ENCODE data around the gene SIPA1L3.

Gene SIPA1L3

DNA sequence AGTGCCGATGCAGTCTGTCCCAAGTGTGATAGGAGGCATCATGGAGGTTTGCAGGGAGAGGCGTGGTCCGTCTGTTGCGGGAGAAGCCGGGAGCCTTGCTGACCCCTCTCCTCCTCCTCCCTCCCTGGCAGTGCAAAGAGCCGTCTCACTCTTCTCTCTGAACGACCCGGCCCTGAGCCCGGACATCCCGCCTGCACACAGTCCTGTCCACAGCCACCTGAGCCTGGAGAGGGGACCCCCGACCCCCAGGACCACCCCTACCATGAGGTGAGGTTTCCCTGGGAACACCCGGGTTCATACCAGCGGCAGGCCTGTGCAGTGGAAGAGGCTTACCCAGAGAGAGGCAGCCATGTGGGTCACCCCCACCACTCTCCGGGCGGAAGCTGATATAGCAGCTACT lies 294.7 kb downstream of the SIPA1L3 start:
- no peak for DNase-seq

DNA sequence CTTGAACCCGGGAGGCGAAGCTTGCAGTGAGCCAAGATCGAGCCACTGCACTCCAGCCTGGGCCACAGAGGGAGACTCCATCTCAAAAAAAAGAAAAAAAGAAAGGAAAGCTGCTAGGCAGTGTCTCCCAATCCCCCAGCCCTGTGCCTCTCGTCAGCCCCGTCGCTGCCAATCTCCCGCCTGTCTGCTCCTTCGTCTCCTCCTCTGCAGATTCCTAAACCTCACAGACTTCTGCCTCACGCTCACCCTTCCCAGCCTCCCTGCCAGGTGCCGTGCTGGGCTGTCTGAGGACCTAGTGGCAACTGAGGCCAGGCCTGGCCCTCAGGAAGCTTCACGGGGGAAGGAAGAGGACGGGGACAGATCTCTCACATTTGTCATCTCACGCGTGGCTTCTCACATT lies 295.5 kb downstream of the SIPA1L3 start:
- DNase-seq: no peak

DNA sequence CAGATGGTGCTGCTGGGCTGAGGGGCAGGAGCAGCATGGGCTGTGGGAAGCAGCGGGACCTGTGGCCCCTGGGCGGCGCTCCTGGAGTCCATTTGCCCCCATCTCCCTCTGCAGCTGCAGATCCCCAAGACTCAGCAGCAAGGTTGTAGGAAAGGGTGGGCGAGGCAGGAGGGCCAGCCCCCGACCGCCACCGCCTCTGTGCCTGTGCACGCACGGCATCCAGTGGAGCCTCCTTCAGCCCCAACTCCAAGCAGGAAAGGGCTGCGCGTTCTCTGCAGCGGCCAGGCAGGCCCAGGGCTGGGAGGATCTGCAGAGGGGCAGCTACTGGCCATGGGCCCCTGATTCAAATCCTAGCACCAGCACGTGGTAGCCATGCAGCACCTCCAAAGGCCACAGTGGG lies 296.2 kb downstream of the SIPA1L3 start:
- DNase-seq: no peak

DNA sequence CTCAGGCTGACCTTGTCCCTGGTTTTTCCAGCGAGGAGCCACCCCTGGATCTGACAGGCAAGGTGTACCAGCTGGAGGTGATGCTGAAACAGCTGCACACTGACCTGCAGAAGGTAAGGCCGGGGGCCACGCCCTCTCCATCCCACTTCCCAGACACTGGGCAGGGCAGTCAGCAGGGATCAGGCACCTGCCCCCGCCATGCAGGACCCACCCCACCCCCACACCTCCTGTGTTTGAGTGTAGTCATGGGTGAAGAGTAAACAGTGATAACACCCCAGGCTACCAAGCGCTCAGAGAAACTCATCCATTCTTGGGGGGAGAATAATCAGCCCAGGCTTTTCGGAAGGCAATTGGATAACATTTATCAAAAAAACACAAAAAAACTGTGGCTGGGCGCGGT lies 297.1 kb downstream of the SIPA1L3 start:
- DNase-seq: no peak

DNA sequence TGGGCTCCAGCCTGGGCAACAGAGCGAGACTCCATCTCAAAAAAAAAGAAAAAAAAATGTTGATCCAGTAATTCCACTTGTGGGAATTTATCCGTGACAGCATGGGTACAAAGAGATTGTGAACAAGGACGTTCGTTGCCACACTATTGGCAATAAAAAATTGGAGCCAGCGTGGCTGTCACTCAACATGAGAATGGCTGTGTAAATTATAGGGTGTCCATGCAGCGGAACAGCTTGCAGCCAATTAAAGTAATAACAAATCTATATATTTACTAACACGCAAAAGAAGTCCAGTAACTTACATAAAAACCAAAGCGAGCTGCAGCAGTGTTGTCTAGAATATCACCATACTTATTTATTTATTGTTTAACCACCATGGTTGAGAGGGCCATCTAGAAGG lies 297.7 kb downstream of the SIPA1L3 start:
- DNase-seq: no peak

DNA sequence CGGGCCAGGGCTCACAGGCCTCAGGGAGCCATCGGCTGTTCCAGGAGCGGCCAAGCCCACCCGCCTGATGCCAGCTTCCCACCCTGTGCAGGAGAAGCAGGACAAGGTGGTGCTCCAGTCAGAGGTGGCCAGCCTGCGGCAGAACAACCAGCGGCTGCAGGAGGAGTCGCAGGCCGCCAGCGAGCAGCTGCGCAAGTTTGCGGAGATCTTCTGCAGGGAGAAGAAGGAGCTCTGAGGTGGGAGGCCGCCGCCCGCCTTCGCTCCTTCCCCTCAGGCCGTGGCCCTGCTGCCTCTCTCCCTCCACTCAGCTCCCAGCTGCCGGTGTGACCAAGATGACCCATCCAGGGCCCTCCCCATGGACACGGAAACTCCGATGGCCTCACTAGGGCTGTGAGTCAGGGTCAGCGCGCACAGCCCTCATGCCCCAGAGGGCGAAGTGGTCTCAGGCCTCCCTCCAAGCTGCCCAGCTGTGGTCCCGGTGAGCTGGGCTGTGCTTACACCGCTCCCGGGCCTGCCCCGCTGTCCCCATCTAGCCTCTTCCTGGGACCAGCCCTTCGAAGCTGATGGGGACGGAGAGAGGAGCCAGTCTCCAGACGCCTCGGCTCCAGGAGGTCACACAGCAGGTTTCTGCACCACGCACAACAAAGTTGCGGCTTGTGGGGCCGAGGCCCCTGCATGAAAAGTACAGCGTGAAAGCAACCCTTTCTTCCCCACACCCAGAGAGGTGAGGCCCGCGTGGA lies 299.2 kb downstream of the SIPA1L3 start:
- DNase-seq: no peak

DNA sequence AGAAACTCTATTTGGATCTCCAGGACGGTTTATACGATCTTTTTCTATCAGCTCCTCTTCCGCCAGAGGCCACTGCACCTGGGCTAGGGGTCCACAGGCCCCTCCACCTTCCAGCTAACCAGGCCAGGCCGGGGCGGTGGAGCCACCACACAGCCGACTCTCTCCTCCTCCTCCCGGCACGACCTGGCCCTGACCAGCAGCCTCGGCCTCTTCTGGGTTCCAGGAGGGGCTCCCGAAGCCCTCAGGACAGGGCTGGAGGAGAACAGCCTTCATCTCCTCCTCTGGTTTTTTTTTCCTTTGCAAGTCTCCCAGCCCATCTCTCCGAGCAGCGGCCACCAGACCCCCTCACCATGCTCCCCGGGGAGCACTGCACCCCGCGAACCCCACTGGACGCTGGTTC lies 299.9 kb downstream of the SIPA1L3 start:
- DNase-seq: no peak

DNA sequence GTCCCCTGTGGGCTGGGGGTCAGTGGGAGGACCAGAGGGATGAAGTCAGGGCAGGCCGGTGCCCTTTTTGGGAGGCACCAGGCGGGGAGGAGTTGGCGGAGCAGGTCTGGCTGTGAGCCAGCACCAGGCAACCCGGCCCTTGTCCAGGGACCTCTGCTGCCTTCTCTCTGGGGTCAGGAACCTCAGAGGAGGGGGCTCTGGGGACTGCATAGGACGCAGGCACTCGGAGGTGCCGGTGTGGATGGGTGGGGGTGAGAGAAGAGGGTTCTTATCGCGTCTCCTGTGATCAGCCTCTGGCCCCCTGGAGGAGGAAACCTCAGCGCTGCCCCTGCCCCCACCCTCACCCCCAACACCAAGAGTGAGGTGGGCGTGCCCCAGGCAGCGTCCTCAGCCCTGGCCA lies 300.5 kb downstream of the SIPA1L3 start:
- no peak for DNase-seq

DNA sequence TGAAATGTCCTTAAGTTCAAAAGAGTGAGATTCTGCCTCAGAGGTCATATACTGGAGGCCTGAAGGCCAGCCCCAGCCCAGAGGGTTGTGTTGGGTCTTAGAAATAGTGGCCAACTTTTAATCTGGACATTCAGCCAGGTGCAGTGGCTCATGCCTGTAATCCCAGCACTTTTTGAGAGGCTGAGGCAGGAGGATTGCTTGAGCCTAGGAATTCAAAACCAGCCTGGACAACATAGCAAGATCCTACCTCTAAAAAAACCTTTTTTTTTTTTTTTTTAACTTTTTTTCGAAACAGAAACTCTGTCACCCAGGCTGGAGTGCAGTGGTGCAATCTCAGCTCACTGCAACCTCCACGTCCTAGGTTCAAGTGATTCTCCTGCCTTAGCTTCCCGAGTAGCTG lies 301.6 kb downstream of the SIPA1L3 start:
- no peak for DNase-seq

DNA sequence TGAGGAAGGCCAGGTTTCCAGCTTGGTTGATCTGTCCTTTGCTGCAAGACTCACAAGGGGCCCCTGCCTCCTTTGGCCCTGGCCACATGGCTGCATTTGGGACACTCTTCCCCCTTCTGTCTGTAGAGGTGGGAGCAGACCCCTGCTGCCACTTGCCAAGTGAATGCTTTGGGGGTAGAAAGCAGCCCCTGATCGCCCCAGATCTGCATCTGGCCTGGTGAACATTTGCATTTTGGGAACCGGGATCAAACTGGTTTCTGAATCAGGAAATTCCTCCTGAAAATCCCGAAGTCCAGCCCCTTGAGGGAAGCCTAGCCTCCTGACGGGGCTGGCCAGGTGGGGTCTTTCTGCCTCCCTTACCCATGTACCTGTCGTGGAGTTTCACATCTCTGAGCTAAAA lies 302.1 kb downstream of the SIPA1L3 start:
- DNase-seq: no peak

DNA sequence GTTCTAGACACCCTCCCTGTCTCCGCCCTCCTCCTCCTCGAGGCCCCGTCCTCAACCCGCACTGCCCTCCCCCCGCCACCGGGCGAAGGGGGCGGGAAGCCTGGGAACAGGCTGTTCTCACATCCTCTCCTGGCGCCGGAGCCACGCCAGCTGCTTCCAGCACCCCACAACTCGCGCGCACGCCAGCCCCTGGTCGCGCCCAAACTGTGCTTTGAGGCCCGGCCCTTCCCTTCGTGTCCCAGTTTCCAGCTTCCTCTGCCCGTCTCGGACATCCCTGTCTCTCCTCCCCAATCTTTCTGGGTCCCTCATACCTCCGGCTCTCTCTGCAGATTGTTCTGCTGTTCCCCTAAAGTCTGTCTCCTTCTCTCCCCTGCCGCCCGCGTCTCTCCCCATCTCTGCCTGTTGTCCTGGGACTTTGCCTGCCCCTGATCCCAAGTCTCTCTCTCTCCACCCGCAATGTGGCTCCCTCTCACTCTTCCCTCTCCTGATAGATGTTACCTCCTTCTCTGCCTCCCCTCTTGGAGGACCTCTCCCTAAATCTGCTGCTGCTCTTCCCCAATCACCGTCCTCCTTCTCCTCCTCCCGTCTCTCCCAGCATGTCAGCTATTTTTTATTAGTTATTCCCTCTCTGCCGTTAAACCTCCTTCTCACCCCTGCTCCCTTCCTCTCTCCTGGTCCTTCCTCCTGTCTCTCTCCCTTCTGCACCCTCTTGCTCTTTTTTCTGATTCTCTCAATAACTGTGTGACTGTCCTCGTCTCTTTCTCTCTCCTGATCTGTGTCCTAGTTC lies 302.9 kb downstream of the SIPA1L3 start:
- DNase-seq: no peak

DNA sequence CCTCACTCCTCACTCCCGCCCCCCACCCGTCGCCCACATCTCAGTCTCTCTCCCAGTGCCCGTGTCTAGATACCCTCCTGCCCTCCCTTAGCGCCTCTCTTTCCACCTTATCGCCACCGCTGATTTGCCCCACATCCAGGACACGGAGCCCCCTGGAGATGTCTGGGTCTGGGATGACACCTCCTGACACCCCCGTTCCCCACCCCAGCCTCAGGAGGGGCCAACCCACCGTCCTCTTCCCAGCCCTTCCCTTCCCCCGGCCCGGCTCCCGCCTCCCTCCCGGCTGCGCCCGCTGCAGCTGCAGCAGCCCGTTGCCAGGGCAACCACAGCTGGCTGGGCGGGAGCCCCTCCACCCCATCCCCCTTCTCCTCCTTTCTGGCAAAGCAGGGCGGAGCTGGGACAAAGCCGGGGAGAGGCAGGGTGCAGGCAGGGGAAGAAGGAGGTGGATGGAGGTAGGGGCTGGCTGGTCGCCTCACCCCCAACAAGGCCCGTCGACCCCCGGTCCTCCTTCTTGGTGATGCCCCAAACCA lies 303.5 kb downstream of the SIPA1L3 start:
- DNase-seq: no peak

DNA sequence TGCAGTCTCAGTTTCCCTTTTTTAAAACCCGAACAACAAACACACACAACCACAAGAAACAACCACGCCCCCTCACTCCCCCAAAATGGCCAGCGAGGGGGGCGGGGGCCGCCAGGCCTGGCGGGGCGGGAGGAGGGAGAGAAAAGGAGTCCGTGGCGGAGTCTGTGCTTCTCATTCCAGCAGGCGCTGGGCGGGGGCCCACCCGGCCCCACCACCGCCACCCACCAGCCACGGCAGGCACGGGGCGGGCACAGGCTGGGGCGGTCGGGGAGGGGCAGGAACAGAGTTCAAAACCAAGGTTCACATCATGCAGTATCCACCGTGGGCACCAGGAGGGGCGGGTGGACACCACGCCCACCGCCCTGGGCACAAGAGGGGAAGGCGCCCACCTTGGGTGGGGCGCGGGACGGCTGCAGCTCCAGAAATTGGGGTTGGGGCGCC lies 304.2 kb downstream of the SIPA1L3 start:
- DNase-seq: no peak

DNA sequence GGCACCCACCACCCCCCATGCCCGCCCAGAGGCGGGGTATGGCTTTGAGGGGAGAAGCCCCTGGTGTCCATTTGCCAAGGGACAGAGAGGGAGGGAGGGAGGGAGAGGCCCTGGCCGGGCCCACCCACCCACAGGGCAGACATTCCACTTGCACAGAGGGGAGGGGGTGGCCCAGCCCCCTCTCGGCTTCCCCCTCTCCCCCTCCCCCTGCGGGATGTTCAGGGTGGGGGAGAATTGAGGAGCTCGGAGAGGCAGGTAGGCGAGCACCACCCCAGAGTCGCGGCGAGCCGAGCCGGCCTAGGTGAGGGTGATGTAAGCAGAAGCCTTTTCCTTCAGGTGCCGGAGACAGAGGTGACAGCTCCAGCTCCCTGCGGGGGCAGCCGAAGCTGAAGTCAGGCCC lies 304.8 kb downstream of the SIPA1L3 start:
- DNase-seq: no peak

DNA sequence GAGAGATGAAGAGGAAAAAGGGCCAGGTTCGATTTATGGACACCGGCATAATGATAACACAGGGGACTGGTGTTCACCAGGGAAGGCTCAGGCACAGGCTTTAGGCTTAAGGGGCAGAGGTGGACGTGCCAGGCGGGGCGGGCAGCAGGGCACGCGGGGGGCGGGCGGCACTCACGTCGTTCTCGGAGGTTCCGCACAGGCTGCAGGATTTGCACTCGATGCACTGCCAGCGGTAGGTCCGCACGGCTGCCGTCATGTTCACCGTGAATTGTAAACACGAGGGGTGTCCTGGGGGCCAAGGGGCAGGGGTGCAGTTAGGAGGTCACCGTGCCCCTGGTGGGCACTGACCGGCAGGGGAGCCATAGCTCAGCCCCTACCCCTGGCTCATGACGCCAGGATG lies 306.5 kb downstream of the SIPA1L3 start:
- DNase-seq: no peak

DNA sequence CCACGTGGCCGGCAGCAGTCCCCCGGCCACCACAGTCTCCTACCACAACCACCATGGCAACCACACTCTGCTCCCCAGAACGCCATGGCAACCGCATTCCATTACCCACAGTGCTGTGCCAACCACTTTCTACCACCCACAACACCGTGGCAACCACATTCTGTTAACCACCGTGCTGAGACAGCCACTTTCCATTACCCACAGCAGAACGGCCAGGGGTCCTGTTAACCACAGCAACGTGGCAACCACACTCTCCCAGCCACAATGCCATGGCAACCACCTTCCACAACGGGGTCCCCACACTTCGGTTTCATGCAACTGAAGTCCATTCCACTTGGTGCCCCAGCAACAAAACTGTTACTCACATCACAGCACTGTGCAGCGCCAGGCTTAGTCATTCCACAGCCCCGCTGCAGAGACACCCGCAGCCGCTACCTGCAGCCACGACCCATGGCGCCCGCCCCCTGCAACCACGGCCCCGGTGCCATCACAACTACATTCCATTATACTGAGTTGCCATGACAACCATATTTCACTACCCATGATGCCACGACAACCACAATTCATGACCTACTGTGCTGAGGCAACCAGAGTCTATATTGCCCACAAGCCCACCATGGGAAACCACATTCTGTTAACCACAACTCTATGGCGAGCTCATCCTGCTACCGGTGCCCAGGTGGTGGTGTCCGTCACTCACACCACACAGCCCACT lies 307.1 kb downstream of the SIPA1L3 start:
- peak; percentile 43 to 45 for DNase-seq

DNA sequence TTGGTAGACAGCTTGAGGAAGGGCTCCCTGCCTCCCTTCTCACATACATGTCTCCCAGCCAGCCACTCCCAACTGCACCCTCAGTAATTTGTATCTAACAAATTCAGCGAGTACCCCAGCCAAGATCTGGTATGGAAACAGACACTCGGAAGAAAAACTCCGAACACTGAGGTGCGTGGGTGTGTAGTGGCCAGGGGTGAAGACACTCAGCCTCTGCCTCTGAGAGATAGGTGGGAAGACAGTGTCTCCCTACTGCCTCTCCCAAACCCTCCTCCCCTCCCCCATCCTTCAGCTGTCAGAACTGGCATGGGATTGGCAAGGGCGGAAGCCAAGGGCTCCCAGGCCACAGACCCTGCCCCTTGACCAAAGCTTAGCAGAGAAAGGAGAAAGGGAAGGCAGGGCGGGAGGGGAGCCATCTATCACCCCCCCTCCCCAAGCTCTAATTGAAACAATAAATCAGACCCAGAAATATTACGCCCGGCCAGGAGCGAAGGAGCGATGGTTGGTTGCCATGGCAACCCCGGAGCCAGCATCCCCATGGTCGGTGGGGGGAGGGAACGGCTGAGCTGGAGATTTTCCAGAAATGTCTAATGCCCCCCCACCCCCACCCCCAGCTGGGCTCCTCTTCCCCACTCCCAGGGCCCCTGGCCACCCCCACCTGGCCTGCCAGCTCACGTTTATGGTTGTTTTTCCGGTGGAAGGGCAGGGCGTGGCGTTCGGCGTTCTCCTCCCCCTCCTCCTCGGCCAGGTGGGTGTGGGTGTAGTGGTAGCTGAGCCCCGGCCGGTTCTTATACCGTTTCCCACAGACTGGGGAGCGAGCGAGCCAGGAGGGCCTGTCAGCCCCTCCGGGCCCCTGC lies 310.0 kb downstream of the SIPA1L3 start:
- no peak for DNase-seq

DNA sequence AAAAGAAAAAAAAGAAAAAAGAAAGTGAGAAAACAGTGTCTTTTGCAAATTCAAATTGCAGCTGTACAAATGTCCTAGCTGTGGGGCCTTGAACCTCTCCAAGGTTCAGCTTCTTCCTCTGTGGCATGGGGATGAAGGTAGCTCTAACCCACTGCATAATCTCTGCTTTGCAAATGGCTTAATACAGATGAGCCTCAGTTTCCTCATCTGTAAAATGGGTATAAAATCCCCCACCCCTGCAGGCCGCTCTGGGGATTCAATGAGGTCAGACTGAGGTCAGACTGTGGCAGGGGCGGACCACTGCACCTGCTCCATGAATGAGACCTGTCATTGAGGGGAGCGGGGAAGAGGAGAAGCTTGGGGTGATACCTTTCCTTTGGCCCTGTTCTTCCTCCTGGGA lies 311.2 kb downstream of the SIPA1L3 start:
- no peak for DNase-seq

DNA sequence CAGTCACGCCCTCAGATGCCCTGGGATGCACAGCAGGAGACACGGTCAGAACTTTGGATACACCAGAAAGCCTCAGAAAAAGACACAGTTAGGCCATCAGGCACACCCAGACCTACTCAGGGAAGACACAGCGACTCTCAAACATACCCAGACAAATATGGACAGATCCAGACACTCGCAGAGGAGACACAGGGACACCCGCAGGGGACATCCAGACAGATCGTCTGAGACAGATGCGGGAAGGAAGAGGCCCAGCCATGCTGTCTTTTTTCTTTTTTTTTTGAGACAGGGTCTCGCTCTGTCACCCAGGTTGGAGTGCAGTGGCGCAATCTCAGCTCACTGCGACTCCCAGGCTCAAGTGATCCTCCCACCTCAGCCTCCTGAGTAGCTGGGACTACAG lies 312.2 kb downstream of the SIPA1L3 start:
- DNase-seq: no peak

DNA sequence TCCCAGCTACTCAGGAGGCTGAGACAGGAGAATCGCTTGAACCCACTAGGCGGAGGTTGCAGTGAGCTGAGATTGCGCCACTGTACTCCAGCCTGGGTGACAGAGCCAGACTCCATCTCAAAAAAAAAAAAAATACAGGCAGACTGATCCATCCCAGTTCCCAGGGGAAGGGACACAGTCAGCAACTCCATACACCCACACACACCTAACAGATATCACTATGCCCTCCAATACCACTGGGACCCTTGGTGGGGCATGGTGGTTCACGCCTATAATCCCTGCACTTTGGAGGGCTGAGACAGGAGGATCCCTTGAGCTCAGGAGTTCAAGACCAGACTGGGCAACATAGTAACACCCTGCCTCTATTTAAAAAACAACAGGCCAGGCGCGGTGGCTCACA lies 314.4 kb downstream of the SIPA1L3 start:
- DNase-seq: no peak

DNA sequence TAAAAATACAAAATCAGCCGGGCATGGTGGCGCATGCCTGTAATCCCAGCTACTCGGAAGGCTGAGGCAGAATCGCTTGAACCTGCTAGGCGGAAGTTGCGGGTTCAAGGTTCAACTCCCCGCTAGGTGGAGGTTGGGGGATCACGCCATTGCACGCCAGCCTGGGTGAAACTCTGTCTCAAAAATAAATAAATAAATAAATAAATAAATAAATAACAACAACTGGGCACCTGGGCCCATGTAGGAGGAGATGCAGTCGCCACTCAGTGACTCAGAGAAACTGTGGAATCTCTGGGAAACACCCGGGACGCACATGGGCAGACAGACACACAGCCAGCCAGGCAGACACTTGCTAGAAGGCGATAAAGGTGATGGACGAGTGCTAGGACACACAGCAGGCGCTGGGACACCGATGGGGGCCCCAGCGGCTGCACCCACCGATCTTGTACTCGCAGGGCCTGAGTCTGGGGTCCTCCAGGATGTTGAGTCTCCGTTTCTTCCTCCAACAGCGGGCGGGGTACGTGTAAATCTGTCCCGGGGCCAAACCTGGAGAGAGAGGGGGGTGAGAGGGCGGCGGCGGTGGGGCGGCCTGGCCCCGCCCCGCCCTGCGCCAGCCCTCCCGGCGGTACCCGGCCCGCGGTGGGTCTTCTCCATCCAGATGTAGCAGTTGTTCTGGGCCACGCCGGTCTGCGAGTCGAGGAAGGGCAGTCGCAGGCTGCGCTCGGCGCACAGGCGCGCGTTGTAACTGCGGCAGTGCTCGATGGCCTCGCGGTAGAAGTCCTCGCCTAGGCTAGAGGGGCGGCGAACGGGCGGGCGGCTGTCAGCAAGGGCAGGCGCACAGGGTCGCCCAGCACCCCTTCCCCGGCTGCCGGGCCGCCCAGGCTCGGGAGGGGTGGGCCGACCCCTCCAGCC lies 315.2 kb downstream of the SIPA1L3 start:
- no peak for DNase-seq

DNA sequence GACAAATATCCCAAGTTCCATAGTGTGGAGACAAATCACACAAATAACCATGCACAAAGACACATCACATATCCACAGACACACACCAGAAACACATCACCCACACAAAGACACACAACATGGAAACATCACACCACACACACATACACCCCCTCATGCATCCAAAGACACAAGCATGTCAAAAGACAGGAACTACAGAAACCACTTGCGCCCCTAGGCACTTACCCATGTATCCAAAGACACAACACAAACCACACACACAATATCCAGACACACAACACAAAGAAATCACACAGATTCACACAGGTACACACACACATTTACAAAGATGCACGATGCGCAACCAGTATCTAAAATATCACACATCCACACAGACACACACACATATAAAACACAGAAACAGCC lies 316.1 kb downstream of the SIPA1L3 start:
- DNase-seq: no peak

Data from activated CD4-positive, alpha-beta T cell treated with anti-CD3 and anti-CD28 coated beads, Interleukin-2, amount 50 U/mL, for 4 hours (primary cell).